ENCODE results near the gene MYO18B. TPM values are rescaled to one million over a fixed set of nuclear protein-coding genes. Genes with fewer than 3 reads are reported as not detected.

MYO18B gene
- total RNA-seq, 6 experiments from 2014 or later: 0.04 to 0.56 (median 0.07) TPM; not detected in 1

DNA sequence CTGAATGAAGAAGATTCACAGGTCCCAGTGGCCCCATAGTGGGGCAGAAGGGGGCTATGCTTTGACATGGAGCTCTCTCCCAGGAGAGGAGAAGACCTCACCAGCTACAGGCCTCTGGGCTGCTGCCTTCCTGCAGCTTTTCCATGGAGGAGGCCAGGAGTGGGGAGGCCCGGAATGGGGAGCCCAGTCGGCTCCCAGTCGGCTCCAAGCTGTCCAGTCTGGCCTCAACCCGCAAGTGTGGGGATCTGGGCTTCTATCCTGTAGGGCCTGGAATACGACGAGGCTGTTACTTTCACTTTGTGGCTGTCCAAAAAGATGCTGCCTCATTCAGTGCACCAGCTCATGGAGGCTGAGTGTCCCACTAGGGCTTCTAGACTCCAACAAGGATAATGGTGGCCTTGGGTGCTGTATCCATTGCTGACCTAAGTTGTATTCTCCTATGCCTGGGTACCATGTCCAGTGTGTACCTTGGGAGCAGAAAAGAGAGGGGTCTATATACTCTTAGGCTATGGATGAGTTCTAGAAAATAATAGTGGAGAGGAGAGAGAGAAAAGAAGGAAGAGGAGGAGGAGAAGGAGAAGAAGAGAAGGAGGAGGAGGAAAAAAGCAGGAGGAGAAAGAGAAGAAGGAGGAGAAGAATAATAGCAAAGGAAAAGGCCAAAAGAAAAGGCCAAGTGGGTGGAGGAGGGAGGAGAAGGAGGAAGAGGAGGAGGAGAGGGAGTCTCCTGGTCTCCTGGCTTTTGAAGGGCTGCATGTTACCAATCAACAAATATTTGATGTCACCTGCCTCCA is 1.1 kb downstream of the MYO18B start:
- Histone ChIP-seq H3K4me1 (no peaks in the 10 kb centered on the region), H3K36me3 (no peaks in the 10 kb centered on the region), H3K27me3 (no peaks in the 10 kb centered on the region), H3K4me3 (no peak overlapping the region), H3K27ac (no peak overlapping the region), H3K9me3 (no peaks in the 10 kb centered on the region)
- intact Hi-C loops (cut with DNase I): no loop called here
- 81% methylated on average over 3 of the region's 6 CpGs for WGBS (ENCODE audit: insufficient coverage, low coverage, low lambda C conversion rate, missing lambda C conversion rate)
- ATAC-seq (no peak), DNase-seq (no peak)
- TF ChIP-seq, protein P1, sequence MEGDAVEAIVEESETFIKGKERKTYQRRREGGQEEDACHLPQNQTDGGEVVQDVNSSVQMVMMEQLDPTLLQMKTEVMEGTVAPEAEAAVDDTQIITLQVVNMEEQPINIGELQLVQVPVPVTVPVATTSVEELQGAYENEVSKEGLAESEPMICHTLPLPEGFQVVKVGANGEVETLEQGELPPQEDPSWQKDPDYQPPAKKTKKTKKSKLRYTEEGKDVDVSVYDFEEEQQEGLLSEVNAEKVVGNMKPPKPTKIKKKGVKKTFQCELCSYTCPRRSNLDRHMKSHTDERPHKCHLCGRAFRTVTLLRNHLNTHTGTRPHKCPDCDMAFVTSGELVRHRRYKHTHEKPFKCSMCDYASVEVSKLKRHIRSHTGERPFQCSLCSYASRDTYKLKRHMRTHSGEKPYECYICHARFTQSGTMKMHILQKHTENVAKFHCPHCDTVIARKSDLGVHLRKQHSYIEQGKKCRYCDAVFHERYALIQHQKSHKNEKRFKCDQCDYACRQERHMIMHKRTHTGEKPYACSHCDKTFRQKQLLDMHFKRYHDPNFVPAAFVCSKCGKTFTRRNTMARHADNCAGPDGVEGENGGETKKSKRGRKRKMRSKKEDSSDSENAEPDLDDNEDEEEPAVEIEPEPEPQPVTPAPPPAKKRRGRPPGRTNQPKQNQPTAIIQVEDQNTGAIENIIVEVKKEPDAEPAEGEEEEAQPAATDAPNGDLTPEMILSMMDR (IDR thresholded peaks at IDR 0.05): no peak
- TF ChIP-seq POLR2A (IDR thresholded peaks at IDR 0.05): no peak

DNA sequence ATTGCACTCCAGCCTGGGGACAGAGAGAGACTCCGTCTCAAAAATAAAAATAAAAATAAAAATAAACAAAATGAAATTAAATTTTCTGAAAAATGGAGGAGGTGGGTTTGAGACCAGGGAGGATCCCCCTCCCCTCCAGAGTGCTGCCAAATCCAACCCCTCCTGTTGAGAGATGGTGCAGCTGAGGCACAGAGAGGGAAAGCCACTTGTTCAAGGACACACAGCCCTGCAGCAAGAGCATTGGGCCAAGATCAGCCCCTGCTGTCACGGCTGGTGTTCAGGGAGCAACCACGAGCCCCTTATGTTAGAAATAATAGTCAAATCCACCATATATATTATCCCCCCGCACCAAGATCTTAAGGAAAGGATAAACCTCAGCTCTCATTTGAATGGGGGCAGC is 2.7 kb downstream of the MYO18B start:
- Histone ChIP-seq H3K27ac (no peak overlapping the region), H3K4me1 (no peaks in the 10 kb centered on the region), H3K4me3 (no peak overlapping the region), H3K9me3 (no peaks in the 10 kb centered on the region), H3K27me3 (no peaks in the 10 kb centered on the region), H3K36me3 (no peaks in the 10 kb centered on the region)
- no peak for DNase-seq
- intact Hi-C loops (cut with DNase I): no loop called here
- no peak for ATAC-seq
- 67% methylated on average over 4 of the region's 4 CpGs for WGBS (ENCODE audit: insufficient coverage, low coverage, low lambda C conversion rate, missing lambda C conversion rate)
- TF ChIP-seq, protein P1 (IDR thresholded peaks at IDR 0.05): no peak
- no peak for TF ChIP-seq POLR2A (IDR thresholded peaks at IDR 0.05)

DNA sequence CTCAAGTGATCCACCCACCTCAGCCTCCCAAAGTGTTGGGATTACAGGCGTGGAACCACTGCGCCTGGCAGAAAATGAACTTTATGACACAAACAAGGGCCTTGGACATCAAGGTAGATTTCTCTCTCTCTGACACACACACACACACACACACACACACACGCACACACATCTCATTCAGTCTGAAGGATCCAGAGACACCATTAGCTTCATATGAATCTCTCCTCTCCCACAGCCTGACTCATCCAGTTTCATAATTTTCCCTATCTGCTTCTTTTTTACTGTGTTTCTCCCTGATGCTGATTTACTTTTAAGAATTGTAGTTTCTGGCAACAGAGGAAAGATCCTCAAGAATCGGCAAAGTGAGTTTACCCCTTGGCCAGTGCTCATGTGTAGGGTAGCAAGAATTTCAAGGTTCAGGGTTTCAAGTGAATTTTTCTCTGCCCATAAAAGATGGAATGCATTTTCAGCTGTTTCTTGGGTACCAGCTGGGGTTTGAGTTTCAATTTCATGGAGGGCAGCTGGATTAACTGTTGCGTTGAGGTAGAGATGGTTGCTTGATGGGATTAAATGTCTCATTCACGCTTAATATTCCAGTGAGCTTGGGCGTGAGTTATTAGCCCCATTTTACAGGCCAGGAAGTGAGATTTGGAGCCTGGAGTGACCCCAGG is 3.5 kb downstream of the MYO18B start:
- Histone ChIP-seq H3K4me1 (no peaks in the 10 kb centered on the region), H3K4me3 (no peak overlapping the region), H3K36me3 (no peaks in the 10 kb centered on the region), H3K27ac (no peak overlapping the region), H3K9me3 (no peaks in the 10 kb centered on the region), H3K27me3 (no peaks in the 10 kb centered on the region)
- DNase-seq (no peak), ATAC-seq (no peak)
- intact Hi-C loops (cut with DNase I): no loop called here
- WGBS (ENCODE audit: insufficient coverage, low coverage, low lambda C conversion rate, missing lambda C conversion rate): 42% methylated on average over 5 of the region's 7 CpGs
- no peak for TF ChIP-seq POLR2A (IDR thresholded peaks at IDR 0.05)
- TF ChIP-seq, protein P1 (IDR thresholded peaks at IDR 0.05): no peak

DNA sequence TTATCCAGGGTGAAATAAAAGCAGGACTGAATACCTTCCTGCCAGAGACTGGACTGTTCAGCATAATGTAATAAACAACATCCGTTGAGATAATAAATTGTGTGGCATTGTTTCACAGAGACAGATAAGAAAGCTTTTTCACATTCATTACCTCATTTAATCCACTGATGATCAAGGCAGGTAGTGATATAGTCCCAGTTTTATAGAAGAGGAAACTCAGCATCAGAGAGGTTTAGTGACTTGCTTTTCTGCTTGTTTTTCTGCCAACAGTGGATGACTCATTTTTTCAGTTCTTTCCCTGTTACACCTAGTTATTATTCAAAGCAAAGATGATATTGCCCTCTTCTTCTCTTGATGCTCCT is 4.0 kb downstream of the MYO18B start:
- H3K4me1 ChIP-seq: no peaks in the 10 kb centered on the region
- ATAC-seq (no peak), DNase-seq (no peak)
- H3K36me3 ChIP-seq: no peaks in the 10 kb centered on the region
- no peak for TF ChIP-seq POLR2A (IDR thresholded peaks at IDR 0.05)
- TF ChIP-seq, protein P1 (IDR thresholded peaks at IDR 0.05): no peak
- intact Hi-C loops (cut with DNase I): no loop called here
- 22% methylated on average over 1 of the region's 1 CpG for WGBS (ENCODE audit: insufficient coverage, low coverage, low lambda C conversion rate, missing lambda C conversion rate)
- H3K27ac ChIP-seq: no peak overlapping the region
- H3K4me3 ChIP-seq: no peak overlapping the region
- no peaks in the 10 kb centered on the region for H3K9me3 ChIP-seq
- no peaks in the 10 kb centered on the region for H3K27me3 ChIP-seq

All from right lobe of liver (tissue), 6 donors.